Natural killer cell (primary cell): ENCODE results near the gene SNRK. TPM values are rescaled to one million over a fixed set of nuclear protein-coding genes. Genes with fewer than 3 reads are reported as not detected.

ENCODE experiments used
- ATAC-seq, 3 donors: fragments of 150-1000 bp in 2 of 3; fragments of 200-7000 bp in 1 of 3; cut with Tn5 transposase; 1 replicate in 1 of 3; 2 replicates in 2 of 3; pipeline ENCODE4 v1.10.0; 2021; ENCODE audit warnings: mild to moderate bottlenecking in 2 of 3, moderate library complexity in 2 of 3
- DNase-seq, 2 donors: peaks; one replicate each; pipeline versions ENCODE4 v3.0.0 to v3.0.0-alpha.2; 2013 to 2021; ENCODE audit warnings: mixed read lengths in 1 of 2
- H3K27ac ChIP-seq: one replicate; pipeline ENCODE4 v1.5.1; 2013; ENCODE audit warnings: mild to moderate bottlenecking, low read length
- H3K27me3 ChIP-seq: one replicate; pipeline ENCODE4 v1.6.1; 2013; ENCODE audit warnings: low read length; ENCODE audit not compliant: control insufficient read depth, insufficient read depth
- H3K36me3 ChIP-seq: one replicate; pipeline ENCODE4 v1.6.1; 2013; ENCODE audit warnings: low read length; ENCODE audit not compliant: control insufficient read depth, insufficient read depth
- H3K4me1 ChIP-seq: one replicate; pipeline ENCODE4 v1.6.1; 2013; ENCODE audit warnings: low read length; ENCODE audit not compliant: control insufficient read depth, insufficient read depth
- H3K4me3 ChIP-seq: one replicate; pipeline ENCODE4 v1.5.1; 2013; ENCODE audit warnings: low read length
- H3K9me3 ChIP-seq: one replicate; pipeline ENCODE4 v1.6.1; 2013; ENCODE audit warnings: low read length; ENCODE audit not compliant: control insufficient read depth, insufficient read depth
- H3K27ac Mint-ChIP-seq, 2 donors: one replicate each; pipeline ENCODE4 v1.8.0; 2022; ENCODE audit warnings: mild to moderate bottlenecking in 2 of 2, mixed read lengths in 2 of 2, moderate library complexity in 1 of 2
- H3K27me3 Mint-ChIP-seq, 2 donors: one replicate each; pipeline ENCODE4 v1.8.0; 2022; ENCODE audit warnings: low read depth in 2 of 2, mixed read lengths in 2 of 2
- H3K36me3 Mint-ChIP-seq: one replicate; pipeline ENCODE4 v1.8.0; 2022; ENCODE audit warnings: mixed read lengths
- H3K4me1 Mint-ChIP-seq, 2 donors: one replicate each; pipeline ENCODE4 v1.8.0; 2022; ENCODE audit warnings: mixed read lengths in 2 of 2
- H3K4me3 Mint-ChIP-seq: one replicate; pipeline ENCODE4 v1.8.0; 2022; ENCODE audit warnings: mild to moderate bottlenecking, moderate library complexity, mixed read lengths
- H3K9me3 Mint-ChIP-seq, 2 donors: one replicate each; pipeline ENCODE4 v1.8.0; 2022; ENCODE audit warnings: mixed read lengths in 2 of 2
- CTCF ChIP-seq: fragments of 200-600 bp; IDR thresholded peaks from one replicate; pipeline ENCODE4 v1.8.0; 2022; ENCODE audit warnings: antibody characterized with exemption
- WGBS: methylation state at CpG from one replicate; pipeline ENCODE4 v1.1.7; 2013; ENCODE audit warnings: missing lambda C conversion rate; ENCODE audit not compliant: insufficient coverage; 5-methylcytosine and 5-hydroxymethylcytosine counted together
- intact Hi-C: fragments of 100-400 bp; cut with micrococcal nuclease; formaldehyde crosslinking; loops from one replicate; pipeline ENCODE4 v1.14.2; 2022
- total RNA-seq, 4 donors: library from RNA; stranded (reverse); fragments of 120-200 nt in 1 of 4; gene quantifications; one replicate each; pipeline versions ENCODE4 v1.2.3 to v1.2.4, GENCODE V29; 2013 to 2022

SNRK gene
- total RNA-seq, 3 donors from 2014 or later (not counting 1 experiment from before 2014, with no cell fraction given): 177 to 209 (median 186) TPM

- no peak for TF ChIP-seq CTCF
- Histone ChIP-seq H3K4me3 (no peak overlapping the region), H3K27me3 (no peaks in the 10 kb centered on the region), H3K9me3 (no peaks in the 10 kb centered on the region), H3K4me1 (peaks cover 7% of the 10 kb centered on the region), H3K36me3 (no peaks in the 10 kb centered on the region), H3K27ac (no peak overlapping the region)
- Mint-ChIP-seq H3K4me3 (no peak overlapping the region), H3K27ac (no peak overlapping the region), H3K27me3 (no peaks in the 10 kb centered on the region), H3K4me1 (peaks cover 21 to 29% of the 10 kb centered on the region in 2 donors), H3K9me3 (no peaks in the 10 kb centered on the region), H3K36me3 (no peaks in the 10 kb centered on the region)
- no peak for DNase-seq
- intact Hi-C loops: no loop called here
- ATAC-seq: no peak
- 91% methylated on average over 3 of the region's 4 CpGs for WGBS
Measured at GRCh38 chr3:43262194-43262593, 24.1 kb upstream of the SNRK start.

- no peak overlapping the region for H3K4me3 ChIP-seq
- H3K36me3 Mint-ChIP-seq: no peaks in the 10 kb centered on the region
- H3K9me3 Mint-ChIP-seq: no peaks in the 10 kb centered on the region
- WGBS: 64% methylated on average over 3 of the region's 3 CpGs
- H3K27me3 Mint-ChIP-seq: no peaks in the 10 kb centered on the region
- H3K9me3 ChIP-seq: no peaks in the 10 kb centered on the region
- TF ChIP-seq CTCF: no peak
- peaks cover 15 to 17% of the 10 kb centered on the region in 2 donors for H3K4me1 Mint-ChIP-seq
- no peaks in the 10 kb centered on the region for H3K36me3 ChIP-seq
- H3K27ac Mint-ChIP-seq: peak overlapping the region in 1 of 2 donors; percentile 33
- no peaks in the 10 kb centered on the region for H3K27me3 ChIP-seq
- DNase-seq: no peak
- no peak overlapping the region for H3K27ac ChIP-seq
- no peak overlapping the region for H3K4me3 Mint-ChIP-seq
- intact Hi-C loops: no loop called here
- no peaks in the 10 kb centered on the region for H3K4me1 ChIP-seq
- ATAC-seq: no peak
Measured at GRCh38 chr3:43266451-43266850, 19.9 kb upstream of the SNRK start.

GRCh38 chr3:43266995-43267394 lies 19.3 kb upstream of the SNRK start:
- Mint-ChIP-seq H3K4me1 (peaks cover 15 to 17% of the 10 kb centered on the region in 2 donors), H3K27ac (peak overlapping the region in 1 of 2 donors; percentile 33), H3K36me3 (no peaks in the 10 kb centered on the region), H3K9me3 (no peaks in the 10 kb centered on the region), H3K4me3 (no peak overlapping the region), H3K27me3 (no peaks in the 10 kb centered on the region)
- Histone ChIP-seq H3K9me3 (no peaks in the 10 kb centered on the region), H3K4me3 (no peak overlapping the region), H3K27me3 (no peaks in the 10 kb centered on the region), H3K27ac (no peak overlapping the region), H3K36me3 (no peaks in the 10 kb centered on the region), H3K4me1 (no peaks in the 10 kb centered on the region)
- no peak for TF ChIP-seq CTCF
- WGBS: 83% methylated on average over 1 of the region's 1 CpG
- no peak for DNase-seq
- intact Hi-C loops: no loop called here
- peak; percentile 56 to 69 (median 61) for ATAC-seq

- Histone ChIP-seq H3K9me3 (no peaks in the 10 kb centered on the region), H3K4me3 (no peak overlapping the region), H3K4me1 (no peaks in the 10 kb centered on the region), H3K27me3 (no peaks in the 10 kb centered on the region), H3K36me3 (no peaks in the 10 kb centered on the region), H3K27ac (no peak overlapping the region)
- H3K4me3 Mint-ChIP-seq: no peak overlapping the region
- H3K27ac Mint-ChIP-seq: no peak overlapping the region
- no peak for DNase-seq
- no peak for TF ChIP-seq CTCF
- H3K27me3 Mint-ChIP-seq: no peaks in the 10 kb centered on the region
- WGBS: no CpG with 5 or more reads among the region's 1 CpG
- H3K4me1 Mint-ChIP-seq: peaks cover 15 to 17% of the 10 kb centered on the region in 2 donors
- intact Hi-C loops: no loop called here
- H3K36me3 Mint-ChIP-seq: no peaks in the 10 kb centered on the region
- ATAC-seq: no peak
- H3K9me3 Mint-ChIP-seq: no peaks in the 10 kb centered on the region
Measured at GRCh38 chr3:43268636-43269035, 17.7 kb upstream of the SNRK start.
